HG02970 (cell line): Measurements from ENCODE around the gene THSD7B.
"Not testable (repeated sequence)": the region's sequence is repeated elsewhere in the genome, so short reads cannot be mapped to it uniquely, and the experiment has no call there.

Experiments
- ATAC-seq: cut with Tn5 transposase; IDR thresholded peaks from one replicate; pipeline ENCODE4 v1.9.1; 2021; ENCODE audit warnings: mild to moderate bottlenecking, moderate library complexity, moderate number of reproducible peaks; ENCODE audit not compliant: unreplicated experiment, low FRiP score

The THSD7B gene

DNA sequence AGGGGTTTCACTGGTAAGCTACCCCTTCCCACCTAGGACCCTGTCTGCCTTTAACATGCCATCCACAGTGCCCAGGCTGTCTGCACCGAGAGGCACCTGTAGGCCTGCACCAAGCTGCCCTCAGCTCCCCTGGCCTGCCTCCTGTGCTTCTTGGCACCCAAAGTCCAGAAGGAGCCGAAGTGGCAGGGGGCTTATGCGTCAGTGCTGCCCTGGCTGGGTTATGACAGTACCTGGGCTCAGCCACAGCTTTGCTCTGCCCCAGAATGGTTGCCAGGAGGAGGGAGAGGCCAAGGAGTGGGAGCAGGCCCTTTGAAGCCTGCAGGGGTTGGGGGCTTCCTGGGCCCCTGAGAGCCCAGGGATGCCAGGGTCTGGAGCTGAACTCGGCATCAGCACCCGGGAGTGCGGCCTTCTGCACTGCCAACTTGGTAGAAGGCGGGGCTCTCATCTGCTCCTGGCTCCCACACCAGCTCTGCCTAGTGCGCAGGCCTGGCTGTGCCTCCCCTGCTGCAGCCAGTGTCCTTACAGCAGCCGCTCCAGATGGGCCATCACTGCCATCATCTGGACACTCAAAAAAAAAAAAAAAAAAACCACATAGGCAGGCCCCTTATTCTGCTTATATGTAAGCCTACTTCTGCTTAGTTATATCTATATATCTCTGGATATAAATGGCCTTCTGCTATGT lies 155.4 kb downstream of the THSD7B start:
- no peak for ATAC-seq

DNA sequence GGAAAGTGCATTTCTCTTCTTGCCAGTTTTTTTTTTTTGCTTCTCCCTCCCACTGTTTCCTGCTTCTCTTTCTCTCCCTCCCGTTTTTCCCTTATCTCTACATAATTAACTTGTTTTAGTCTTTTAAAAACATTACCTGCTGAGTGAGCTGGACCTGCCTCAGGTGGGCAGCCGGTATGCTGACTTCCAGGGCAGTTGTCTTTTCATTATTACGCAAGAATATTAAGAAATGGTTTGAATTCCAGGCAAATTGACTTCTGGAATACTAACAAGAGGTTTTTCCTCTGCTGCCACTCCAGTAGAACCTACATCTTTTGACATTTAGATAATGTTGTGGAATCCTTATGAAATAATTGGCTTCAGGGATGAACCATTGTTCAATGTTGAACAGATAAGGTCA lies 161.8 kb downstream of the THSD7B start:
- ATAC-seq, result no peak

DNA sequence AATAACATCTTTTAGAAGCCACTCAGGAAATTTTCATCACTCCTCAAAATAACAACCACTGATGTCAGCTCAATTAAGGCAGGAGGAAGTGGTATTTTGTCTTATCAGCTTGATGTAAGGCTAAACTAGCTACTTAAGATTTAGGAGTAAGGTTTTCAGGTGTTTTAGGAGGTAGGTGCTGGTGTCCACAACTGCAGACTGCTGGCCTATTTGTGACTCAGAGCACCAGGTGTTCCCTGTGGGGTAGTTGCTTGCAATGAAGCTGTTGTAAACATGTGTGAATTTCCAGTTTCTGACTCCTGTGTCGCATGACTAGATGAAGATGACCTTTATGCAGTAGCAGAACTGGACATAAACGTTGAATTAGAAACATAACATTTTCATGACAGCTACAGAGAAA lies 164.2 kb downstream of the THSD7B start:
- ATAC-seq, result no peak

DNA sequence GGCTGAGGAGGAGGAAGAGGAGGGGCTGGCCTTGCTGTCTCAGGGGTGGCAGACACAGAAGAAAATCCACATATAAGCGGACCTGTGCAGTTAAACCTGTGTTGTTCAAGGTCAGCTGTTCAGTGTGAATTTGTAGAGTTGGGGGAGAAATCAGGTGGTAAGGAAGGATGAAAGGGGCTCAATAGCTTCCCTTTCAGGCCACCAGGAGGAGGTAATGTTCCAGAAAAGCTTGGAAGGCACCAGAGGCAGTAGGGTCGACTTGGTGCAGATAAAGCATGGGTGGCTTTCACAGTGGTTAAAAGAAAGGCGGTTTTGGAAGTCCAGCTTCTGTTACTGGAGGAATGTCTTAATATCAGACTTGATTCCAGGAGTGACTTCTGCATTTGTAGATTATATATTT lies 167.4 kb downstream of the THSD7B start:
- no peak for ATAC-seq

DNA sequence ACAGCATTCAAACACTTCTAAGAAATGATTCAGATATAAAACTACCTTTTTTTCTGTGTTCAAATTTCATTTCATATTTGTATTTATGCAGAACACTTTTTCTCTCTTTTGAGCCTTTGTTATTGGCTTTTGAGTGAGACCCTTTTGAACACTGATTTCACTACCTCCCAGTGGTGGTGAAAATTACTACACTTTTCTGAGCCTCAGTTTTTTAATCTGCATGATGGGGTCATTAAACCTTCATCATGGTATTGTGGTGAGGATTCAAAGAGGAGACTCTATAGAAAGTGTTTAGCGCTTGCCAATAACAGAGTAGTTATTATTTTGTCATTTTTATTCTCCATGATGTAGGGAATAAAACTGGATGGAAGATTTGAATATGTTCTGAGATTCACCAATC lies 169.8 kb downstream of the THSD7B start:
- no peak for ATAC-seq

DNA sequence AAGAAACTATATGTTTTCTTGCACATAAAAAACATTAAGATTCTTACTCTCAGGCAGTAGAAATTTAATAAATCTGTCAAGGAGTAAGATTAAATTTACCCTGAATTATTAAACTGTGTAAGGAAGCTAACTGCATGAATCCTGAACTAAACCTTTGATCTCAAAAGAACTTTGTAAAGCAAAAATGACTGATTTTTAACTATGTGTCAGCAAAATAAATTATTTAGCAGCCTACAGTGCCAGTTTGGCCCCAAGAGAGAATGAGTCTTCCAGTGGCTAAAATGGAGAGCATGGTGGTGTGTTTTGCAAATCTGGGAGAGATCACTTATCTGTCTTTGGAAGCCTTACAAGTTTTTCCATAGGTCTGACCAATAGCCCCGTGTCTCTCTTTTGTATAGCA lies 190.7 kb downstream of the THSD7B start:
- ATAC-seq, result no peak

DNA sequence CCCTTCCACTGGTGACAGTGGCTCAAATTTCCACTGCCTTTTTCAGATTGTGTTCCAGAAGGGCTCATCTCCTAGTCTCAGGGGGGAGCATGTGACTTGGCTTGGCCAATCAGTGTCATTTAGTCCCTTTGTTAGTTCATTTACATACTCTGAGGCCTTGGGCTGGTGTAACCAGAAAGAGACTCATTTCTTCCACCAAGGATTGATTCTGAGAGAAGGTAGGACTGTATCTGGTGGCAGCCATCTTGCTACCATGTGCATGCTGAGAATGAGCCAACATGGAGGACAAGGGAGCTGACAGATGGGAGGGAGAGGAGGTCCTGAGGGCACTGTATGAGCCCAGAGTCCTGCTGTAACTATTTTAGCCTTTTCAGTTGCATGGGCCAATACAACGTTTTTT lies 191.7 kb downstream of the THSD7B start:
- ATAC-seq, result no peak

DNA sequence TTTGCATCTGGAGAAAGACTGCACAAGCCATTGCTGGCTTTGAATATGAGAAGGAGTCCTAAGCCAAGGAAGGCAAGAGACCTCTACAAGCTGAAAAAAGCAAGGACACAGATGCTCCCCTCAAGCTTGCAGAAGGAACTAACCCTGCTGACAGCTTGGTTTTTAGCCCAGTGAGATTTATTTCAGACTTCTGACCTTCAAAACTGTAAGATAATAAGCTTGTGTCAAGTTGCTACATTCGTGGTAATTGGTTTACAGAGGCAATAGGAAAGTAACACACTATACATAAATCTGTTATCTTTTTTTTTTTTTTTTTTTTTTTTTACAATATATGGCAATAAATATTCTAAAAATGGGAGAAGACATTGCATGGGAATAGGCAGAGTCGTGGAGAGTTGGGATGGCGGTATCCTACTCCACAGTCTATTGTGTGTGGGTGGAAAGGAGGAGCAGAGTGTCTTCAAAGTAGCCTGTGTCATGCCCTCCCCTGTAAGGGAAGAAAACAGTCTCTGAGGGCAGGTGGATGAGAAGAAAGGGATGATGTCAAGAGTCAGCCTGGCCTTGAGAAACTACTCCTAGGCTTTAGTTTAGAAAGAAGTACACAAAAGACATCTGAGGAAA lies 196.9 kb downstream of the THSD7B start:
- no peak for ATAC-seq

DNA sequence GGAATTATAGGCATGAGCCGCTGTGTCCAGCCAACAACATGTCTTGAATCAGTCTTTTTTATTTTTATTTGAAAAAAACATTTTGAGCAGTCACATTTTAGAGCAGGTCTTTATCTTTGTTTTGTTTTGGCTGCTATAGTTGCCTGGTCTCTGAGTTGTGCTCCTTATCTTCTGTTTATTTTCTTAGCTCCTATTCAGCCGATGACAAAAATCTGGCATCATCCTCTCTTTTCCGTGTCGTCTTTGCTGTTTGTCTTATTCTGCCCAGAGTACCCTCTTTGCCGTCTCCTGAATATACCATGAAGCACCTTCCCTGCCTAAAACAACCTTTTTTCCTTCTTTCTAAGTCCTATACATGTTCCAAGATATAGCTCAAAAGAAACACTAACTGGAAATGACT lies 201.1 kb downstream of the THSD7B start:
- ATAC-seq, result no peak

DNA sequence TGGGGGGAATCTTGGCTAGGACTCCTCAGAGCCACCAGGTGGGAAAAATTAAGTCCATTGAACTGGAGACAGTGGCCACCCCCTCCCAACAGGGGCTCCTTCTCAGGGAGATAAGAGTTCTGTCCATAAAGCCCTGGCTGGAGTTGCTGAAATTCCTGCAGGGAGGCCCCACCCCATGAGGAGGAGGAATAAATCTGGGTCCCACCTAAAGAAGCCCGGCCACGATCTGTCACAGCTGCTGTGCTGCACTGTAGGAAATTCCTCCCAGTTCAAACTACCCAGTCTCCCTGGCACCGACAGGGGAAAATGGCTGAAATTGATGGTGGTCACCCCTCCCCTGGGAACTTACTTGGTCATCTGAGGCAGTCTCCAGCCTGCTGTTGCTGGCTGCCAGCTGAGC lies 215.0 kb downstream of the THSD7B start:
- ATAC-seq, result no peak

DNA sequence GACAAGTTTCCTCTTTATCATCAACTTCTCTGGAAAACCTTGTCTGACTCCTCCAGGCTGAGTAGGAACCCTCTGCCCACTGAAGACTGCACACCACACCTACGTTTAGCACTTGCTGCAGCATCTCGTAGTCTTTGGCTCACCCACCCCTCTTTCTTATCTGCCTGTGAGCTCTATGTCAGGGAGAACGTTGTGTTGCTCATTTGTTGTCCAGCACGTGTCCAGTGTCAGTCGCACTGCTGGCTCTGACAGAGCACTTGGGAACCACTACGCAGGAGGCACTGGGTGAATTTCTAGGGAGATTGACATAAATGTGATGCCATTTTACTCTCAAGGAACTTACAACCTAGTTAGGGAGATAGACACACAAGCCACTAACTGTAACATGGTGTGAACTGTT lies 216.3 kb downstream of the THSD7B start:
- ATAC-seq, result not testable (repeated sequence)

DNA sequence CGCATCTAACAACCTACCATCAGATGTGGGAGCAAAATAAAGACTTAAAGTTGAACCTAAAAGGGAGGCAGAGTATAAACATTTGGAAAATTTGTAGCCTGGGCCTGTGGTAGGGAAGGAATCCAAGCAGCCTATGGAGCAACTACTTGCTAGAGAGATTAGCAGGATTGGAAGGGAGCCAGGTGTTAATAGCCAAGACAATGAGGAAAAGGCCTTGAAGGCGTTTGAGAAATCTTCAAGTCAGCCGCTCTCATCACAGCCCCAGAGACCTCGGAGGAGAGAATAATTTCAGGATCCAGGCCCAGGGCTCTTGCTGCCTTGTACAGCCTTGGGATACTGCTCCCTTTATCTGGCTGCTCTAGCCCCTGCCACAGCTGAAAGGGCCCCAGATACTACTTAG lies 219.7 kb downstream of the THSD7B start:
- no peak for ATAC-seq

DNA sequence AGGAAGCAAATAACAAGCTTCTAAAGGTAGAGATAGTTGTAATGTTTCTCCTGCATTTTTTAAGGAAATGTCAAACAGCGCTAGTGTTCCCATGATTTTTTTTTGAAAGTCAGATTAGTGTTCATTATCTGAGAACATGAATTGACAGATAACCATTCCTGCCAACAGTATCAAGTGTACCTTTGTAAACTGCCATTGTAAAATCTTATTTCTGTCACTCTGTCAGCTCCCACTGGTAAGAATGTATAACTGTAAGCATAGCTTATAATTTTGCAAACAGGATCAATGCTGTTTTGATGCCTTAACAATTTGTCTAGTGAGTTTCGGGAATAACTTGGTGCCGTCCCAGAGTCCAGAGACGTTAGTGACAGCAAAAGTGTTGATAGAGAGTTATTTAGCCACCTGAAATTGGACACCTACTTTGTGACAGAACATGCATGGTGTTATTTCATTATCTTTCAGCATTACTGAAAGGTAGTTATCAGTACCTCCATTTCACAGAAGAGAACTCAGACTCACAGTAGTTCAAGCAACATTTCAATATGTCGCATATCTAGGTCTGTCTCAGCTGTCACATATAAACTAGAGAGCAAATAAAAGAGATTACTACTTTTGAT lies 221.4 kb downstream of the THSD7B start:
- no peak for ATAC-seq

DNA sequence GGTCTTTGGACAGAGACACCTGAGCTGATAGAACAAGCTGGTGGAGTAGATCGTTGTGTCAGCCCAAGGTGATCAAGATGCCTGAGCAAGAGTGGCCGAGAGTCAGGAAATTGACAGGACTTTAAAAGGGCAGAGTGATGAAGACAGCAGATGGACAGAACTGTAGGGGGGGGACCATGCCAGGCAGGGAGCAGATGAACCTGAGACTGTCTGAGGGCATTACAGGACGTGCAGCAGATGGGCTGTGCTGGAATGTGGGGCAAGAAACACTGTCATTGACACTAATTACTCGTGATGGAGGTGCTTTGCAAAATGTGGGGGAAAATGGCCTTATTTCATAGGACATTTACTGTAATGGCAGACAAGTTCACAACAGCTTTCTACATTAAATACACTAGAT lies 225.0 kb downstream of the THSD7B start:
- no peak for ATAC-seq

DNA sequence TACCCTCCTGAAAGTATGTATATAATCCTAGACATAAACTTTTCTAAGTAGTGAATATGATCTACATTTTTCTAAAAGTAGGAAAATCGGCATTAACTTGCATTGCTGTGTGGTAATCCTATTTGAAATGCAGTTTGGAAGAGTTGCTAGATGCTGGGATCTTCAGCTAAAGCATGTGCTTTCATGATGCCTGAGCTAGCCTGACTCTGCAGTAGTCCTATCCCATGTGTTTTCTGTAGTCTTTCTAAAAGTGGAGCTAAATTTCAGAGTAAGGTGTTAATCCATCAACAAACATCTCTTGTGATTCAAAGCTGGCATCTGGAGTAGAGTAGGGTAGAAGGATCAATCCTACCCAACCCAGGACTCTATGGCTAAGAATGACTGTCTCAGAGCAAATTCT lies 229.4 kb downstream of the THSD7B start:
- ATAC-seq, result no peak

DNA sequence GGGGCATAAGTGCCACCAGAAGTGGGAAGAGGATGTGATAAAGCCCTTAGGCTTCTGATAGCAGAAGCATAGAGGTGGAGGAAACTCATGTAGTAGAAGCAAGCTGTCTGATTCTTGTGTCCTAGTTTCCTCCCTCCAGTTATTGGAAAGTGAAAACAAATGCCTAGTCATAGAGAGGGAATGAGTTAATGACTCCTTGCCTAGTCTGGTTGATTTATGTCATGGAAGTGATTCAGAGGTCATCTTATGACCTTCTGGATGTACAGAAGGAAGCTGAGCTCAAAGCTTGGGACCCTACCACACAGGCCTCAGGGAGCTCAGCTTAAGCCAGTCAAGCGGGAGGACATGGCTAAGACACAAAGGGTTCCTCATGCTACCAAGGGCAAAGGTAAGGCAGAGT lies 232.2 kb downstream of the THSD7B start:
- ATAC-seq, result no peak

DNA sequence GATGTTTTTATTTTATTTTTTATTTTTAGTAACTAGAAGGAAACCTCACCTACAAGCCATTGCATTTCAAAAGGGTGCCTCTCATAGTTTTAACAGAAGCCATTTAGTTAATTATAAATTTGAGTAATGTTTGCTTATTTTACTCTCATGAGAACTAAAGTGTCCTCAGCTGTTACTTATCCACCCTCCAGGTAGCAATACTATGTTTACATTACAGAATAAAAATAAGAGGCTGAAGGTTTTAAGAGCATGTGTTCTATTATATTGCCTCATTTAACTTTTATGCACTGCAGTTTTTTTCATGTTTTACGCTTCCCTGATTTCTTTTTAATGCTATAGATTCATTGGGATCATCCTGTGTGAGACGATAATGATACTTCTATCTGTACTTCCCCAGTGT lies 235.5 kb downstream of the THSD7B start:
- no peak for ATAC-seq

DNA sequence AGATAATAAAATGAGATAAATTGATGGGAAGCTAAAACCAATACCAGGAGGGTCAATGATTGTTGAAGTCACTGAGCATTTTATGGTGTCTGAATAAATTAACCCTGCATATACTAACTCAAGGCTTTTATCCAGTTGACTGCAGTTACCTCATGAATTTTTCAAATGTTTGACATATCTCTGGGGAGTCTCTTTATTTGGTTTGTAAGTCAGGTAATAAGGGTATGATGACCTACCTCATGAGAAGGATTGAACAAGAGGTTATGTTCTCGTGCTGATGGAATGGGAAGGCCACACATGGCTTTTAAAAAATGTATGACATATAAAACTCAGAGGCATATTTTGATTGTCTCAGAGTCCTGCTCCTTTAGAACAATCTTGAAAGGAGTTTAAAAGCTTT lies 237.6 kb downstream of the THSD7B start:
- no peak for ATAC-seq

DNA sequence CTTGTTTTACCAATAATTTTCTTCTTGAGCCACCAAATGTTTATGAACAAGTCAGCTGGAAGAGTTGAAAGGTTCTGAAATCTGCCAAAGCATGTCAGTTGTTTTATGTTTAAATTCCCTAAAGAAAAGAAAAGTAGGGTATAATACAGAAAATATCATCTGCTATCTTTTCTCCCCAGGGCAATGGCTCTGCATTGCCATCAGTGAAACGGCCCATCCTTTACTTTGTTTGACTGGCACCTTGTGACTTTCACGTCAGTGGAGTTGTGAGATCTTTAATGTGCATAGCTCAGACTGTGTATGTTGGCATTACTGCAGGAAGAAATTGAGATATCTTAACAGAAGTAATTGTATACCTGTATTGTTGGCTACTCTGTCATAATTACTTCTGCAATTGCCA lies 239.9 kb downstream of the THSD7B start:
- no peak for ATAC-seq

DNA sequence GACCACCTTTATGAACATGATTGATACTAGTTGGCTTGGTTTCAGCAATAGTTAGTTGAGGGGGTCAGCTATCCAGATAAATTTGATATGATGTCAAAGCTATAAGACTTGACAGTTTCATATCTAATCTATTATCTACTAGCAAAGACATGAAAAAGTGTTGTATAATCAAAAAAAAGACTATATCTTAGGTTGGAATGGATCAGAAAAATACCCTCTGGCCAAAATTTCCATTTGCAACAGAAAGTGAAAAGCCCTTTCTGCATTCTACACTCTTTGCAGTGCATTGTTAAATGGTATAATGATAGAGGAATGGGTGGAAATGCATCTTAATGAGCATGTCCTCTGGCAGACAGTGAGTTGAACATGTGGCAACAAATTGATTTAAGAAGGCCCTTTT lies 242.6 kb downstream of the THSD7B start:
- ATAC-seq, result no peak

DNA sequence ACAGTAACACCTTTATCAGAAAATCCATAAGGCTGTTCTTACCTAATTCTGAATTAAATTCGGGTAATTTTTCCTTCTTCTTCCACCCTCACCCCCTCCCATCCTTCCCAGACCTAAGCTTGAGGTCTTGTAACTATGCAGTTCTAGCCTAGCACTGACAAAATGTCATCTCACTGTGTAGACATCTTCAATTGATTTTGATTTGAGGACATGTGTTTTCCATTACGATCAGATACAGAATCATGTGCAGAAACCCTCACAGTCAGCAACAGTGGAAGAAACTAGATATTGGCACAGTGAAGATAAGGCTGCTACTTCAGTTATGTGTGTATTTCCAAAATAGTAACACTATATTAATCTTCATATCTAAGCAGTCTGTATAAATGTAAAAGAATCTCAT lies 244.6 kb downstream of the THSD7B start:
- no peak for ATAC-seq
